GM12873 (cell line): ENCODE data around the gene ADCY6.

Source experiments
- TF ChIP-seq, protein P1 (sequence below): IDR thresholded peaks from 2 replicates; pipeline ENCODE4 v1.5.1; 2012; ENCODE audit warnings: low read depth, mild to moderate bottlenecking, moderate library complexity, low read length, control low read depth; ENCODE audit not compliant: insufficient read depth; ENCODE audit errors: missing control alignments

Gene ADCY6

DNA sequence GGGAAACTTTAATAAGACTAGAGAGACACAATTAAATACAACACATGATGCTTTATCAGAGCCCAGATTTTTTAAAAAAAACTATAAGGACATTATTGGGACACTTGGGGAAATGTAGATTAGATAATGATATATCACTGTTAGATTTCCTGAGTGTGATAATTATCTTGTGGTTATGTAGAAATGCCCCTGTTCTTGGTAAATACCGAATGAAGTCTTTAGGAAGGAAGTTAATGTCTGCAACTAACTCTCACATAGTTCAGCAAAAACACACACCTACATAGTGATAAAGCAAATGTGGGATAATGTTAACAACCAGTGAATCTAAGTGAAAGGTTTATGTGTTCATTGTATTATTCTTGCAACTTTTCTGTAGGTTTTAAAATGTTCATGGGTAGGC, 14.8 kb upstream of the ADCY6 start:
- TF ChIP-seq, protein P1, sequence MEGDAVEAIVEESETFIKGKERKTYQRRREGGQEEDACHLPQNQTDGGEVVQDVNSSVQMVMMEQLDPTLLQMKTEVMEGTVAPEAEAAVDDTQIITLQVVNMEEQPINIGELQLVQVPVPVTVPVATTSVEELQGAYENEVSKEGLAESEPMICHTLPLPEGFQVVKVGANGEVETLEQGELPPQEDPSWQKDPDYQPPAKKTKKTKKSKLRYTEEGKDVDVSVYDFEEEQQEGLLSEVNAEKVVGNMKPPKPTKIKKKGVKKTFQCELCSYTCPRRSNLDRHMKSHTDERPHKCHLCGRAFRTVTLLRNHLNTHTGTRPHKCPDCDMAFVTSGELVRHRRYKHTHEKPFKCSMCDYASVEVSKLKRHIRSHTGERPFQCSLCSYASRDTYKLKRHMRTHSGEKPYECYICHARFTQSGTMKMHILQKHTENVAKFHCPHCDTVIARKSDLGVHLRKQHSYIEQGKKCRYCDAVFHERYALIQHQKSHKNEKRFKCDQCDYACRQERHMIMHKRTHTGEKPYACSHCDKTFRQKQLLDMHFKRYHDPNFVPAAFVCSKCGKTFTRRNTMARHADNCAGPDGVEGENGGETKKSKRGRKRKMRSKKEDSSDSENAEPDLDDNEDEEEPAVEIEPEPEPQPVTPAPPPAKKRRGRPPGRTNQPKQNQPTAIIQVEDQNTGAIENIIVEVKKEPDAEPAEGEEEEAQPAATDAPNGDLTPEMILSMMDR = no peak

GRCh38 chr12:48800971-48801370, 12.1 kb upstream of the ADCY6 start:
- TF ChIP-seq, protein P1 = no peak

DNA sequence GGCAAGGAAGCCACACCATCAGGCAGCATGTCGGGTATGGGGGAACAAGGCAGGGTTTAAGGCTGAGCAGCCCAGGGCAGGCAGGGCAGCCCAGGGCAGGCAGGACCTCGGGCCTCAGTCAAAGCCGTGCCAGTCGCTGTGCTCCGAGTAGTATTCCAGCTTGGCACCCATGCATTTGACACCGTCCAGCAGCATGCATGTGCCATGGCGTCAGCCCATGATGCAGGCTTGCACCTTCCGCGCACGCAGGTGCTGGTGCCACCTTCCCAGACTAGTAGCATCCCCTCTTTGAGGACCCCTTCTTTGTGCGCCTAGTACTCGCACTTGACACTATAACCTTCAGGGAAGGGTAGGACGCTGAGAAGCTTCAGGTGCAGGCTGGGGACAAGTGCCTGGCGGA, 11.6 kb upstream of the ADCY6 start:
- TF ChIP-seq, protein P1 = no peak

DNA sequence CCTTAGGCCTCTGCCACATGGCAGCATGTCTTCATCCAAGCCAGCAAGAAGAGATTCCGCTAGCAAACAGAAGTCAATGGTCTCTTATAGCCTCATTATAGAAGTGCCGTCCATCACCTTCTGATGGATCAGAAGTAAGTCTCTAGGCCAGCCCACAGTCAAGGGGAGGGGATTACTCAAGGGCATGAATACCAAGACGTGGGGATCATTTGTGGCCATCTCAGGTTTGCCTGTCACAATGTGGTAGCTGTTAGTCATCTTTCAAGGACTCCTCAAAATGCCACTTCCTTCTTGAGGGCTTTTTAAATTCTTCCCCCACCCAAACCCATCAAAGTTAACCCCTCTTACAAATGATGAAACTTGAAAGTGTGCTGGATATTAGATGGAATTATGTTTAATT, 8.1 kb upstream of the ADCY6 start:
- TF ChIP-seq, protein P1 = no peak

- TF ChIP-seq, protein P1 = peak; percentile 97
These were observed 6.9 kb upstream of the ADCY6 start for GRCh38 chr12:48795550-48796455.

DNA sequence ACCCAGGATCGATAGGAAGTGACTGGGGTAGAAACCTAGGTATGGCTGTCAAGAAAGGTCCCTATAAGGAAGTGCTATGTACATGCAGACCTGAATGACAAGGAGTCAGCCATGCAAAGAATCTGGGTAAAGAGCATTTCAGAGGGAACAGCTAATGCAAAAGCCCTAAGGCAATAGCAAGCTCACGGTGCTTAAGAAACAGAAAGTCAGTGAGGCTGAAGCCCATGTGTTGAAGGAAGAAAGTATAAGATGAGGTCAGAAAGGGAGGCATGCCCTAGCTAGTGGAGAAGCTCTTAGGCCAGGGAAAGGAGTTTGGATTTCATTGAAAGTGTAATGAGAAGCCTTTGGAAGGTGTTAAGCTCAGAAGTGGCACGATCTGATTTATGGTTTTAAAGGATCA, 6.0 kb upstream of the ADCY6 start:
- TF ChIP-seq, protein P1 = no peak

- TF ChIP-seq, protein P1 = no peak
These were observed 4.8 kb upstream of the ADCY6 start for GRCh38 chr12:48793696-48794095.
